HEK293 (cell line): Measurements from ENCODE around the gene PTPRG.

ENCODE experiments used
- KLF9 ChIP-seq: fragments of 450-650 bp; formaldehyde crosslinking; IDR thresholded peaks from 2 replicates; pipeline ENCODE4 v1.5.1; 2016; ENCODE audit warnings: missing biosample characterization, missing genetic modification characterization, low read depth
- ZNF132 ChIP-seq: fragments of 450-650 bp; formaldehyde crosslinking; IDR thresholded peaks from 2 replicates; pipeline ENCODE4 v1.5.1; 2017; ENCODE audit warnings: missing biosample characterization, missing genetic modification characterization, borderline replicate concordance
- TF ChIP-seq, protein P1 (sequence below): fragments of 450-650 bp; formaldehyde crosslinking; IDR thresholded peaks from 2 replicates; pipeline ENCODE4 v1.5.1; 2016; ENCODE audit warnings: missing biosample characterization, missing genetic modification characterization, borderline replicate concordance
- TF ChIP-seq, protein P2 (sequence below): fragments of 450-650 bp; formaldehyde crosslinking; IDR thresholded peaks from 2 replicates; pipeline ENCODE4 v1.5.1; 2016; ENCODE audit warnings: missing biosample characterization, missing genetic modification characterization

DNA sequence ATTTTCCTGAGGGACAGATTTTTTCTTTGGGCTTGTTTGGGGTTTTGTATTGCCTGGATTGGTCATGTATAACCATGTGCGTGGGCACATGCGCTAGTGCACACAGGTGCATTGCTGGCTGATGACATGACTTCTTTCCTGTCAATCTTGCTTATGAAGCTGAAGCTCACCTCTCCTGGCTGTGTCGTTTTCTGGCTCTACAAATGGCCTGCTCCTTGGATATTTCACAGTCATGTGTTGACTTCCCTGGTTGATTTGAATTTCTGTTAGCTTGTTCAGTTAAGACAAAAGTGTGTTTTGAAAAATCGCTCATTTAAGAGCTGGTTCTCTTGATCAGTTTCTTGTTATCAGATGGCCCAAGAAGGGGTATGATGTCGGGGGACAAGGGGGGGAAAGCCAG lies 11.5 kb downstream of the PTPRG start:
- TF ChIP-seq, protein P1, sequence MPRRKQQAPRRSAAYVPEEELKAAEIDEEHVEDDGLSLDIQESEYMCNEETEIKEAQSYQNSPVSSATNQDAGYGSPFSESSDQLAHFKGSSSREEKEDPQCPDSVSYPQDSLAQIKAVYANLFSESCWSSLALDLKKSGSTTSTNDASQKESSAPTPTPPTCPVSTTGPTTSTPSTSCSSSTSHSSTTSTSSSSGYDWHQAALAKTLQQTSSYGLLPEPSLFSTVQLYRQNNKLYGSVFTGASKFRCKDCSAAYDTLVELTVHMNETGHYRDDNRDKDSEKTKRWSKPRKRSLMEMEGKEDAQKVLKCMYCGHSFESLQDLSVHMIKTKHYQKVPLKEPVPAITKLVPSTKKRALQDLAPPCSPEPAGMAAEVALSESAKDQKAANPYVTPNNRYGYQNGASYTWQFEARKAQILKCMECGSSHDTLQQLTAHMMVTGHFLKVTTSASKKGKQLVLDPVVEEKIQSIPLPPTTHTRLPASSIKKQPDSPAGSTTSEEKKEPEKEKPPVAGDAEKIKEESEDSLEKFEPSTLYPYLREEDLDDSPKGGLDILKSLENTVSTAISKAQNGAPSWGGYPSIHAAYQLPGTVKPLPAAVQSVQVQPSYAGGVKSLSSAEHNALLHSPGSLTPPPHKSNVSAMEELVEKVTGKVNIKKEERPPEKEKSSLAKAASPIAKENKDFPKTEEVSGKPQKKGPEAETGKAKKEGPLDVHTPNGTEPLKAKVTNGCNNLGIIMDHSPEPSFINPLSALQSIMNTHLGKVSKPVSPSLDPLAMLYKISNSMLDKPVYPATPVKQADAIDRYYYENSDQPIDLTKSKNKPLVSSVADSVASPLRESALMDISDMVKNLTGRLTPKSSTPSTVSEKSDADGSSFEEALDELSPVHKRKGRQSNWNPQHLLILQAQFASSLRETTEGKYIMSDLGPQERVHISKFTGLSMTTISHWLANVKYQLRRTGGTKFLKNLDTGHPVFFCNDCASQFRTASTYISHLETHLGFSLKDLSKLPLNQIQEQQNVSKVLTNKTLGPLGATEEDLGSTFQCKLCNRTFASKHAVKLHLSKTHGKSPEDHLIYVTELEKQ (tag by site-specific recombination) = no peak
- TF ChIP-seq ZNF132 (tag by site-specific recombination) = no peak
- TF ChIP-seq, protein P2, sequence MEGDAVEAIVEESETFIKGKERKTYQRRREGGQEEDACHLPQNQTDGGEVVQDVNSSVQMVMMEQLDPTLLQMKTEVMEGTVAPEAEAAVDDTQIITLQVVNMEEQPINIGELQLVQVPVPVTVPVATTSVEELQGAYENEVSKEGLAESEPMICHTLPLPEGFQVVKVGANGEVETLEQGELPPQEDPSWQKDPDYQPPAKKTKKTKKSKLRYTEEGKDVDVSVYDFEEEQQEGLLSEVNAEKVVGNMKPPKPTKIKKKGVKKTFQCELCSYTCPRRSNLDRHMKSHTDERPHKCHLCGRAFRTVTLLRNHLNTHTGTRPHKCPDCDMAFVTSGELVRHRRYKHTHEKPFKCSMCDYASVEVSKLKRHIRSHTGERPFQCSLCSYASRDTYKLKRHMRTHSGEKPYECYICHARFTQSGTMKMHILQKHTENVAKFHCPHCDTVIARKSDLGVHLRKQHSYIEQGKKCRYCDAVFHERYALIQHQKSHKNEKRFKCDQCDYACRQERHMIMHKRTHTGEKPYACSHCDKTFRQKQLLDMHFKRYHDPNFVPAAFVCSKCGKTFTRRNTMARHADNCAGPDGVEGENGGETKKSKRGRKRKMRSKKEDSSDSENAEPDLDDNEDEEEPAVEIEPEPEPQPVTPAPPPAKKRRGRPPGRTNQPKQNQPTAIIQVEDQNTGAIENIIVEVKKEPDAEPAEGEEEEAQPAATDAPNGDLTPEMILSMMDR (tag by site-specific recombination) = no peak
- TF ChIP-seq KLF9 (tag by site-specific recombination) = no peak
